NCI-H146 treated with DMSO at 0.1 percent for 48 hours (cell line): ENCODE measurements around the gene ABCF2.

ENCODE experiments used
- DNase-seq: peaks from one replicate; lab custom pipeline; 2025; ENCODE audit not compliant: unreplicated experiment; lab: John Stamatoyannopoulos, UW

ABCF2 gene

GRCh38 chr7:151175047-151175792 lies 51.8 kb downstream of the ABCF2 start:
- no peak for DNase-seq

GRCh38 chr7:151174246-151175046 lies 52.6 kb downstream of the ABCF2 start:
- DNase-seq = no peak

- no peak for DNase-seq
Measured at GRCh38 chr7:151173386-151174245, 53.4 kb downstream of the ABCF2 start.

DNA sequence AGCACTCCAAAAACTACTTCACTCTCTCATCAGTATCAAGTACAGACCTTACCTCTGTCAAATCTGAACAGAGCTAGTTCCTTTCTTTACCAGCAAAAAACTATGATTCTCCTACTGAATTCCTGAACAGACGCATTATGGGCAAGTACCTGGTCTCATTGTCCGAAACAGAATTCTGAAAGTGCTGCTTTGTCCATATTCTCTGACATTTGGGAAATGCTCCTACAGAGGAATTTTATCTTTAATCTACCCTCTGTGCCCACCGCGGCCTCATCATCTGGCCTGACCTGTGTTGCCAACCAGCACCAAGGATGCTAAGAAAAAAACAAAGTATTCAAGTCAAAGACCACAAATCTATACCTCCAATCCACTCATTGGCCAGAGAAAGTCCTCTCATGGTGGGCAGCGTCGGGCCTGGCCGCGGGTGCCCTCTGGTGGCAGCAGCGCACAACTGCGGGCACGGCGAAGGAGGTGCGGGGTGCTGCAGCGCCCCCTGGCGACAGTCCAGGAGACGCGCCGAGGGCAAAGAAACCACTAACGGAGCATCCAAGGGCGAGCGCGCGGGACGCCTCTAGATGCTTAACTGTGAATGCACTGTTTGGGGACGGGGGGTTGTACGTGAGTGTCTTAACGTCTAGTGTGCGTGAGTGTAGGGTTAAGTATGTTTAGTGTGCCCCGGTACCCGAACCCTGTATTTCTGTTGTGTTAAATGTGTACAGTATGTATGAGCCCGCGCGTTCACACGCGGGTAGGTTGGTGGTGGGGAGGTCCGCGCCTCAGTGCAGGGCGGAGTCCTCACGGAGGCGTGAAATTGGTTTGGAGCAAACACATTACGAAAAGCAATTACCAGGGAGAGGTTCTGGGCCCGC lies 54.5 kb downstream of the ABCF2 start:
- no peak for DNase-seq

DNA sequence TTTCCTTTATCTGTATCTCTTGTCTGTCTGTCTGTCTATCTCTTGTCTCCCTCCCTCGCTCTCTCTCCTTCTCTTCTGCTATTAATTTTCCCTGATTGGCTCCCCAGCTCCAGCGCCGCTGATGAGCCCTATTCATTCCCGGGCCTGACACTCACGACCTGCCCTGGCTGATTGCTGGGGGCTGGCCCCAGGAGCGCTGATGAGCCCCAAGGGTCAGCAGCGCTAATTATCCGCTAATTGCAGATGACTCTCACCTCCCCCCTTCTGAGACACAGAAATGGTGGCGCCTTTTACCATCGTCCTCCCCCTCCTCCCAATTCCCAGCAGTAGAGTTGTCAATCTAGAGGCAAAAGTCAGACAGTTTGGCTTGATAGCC lies 58.2 kb downstream of the ABCF2 start:
- no peak for DNase-seq

DNA sequence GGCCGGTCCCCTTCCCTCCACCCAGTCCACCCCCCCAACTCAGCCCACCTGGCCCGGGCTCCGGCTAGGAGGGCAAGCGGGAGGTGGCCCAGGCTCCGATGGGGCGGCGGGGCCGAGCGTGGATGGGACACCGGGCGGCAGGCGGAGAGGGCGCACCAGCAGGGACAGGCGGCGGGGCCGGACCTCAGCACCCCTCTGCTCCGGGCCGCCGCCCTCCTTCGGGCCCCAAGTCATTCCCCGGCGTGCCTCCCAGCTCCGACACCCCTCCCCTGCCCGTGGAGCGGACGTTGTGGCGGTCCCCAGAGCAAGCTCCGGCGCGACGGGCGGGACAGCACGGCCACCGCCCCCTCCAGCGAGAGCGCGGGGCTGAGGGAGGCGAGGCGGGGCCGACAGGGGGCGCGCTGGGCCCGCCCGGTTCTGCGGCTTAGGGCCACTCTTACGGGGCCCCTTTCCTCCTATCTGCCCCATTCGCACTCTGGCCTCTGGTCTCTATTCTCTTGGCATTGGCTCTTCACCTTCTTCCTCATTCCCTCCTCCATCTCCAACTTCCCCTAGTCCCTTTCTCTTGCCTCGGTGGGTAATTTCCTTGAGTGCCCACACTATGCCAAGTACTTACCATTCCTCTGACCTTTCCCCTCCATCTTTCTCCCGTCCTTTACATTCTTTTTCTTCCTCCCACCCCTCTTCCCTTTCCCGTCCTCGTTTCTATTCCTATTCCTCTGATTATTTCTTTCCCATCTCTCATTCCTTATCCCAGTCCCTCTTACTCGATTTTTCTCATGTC lies 58.8 kb downstream of the ABCF2 start:
- no peak for DNase-seq

DNA sequence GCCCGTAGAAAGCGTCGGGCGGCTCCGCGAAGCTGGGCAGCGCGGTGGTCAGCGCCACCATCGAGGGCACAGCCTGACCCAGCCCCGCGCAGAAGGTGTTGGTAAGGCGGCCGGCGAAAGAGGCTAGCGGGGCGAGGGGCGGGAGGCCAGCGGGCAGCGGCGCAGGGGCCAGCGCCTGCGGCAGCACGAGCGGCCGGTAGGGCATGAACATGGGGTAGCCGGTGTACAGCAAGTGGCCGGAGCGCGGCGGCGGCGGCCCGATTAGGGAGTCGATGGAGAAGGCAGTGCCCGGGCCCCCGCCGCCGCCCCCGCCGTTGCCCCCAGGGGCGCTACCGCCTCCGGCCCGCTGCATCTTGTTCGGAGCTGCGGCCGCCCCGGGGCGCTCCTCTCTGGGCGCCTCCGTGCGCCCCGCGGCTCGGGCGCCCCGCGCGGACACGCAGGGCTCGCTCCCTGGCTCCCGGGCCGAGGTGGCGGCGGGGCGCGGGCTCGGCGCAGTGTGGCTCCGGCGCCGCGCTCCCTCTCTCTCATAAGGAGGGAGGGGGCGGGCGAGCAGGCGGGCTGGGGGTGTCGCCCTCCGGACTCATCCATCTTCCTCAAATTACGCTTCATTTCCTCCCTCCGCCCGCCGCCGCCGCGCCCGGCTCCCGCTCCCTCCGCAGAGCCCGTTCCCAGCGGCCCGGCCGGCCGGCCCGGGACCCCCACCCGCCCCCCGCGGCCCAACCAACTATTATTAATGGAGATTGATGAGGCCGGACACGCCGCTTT lies 59.6 kb downstream of the ABCF2 start, which contains the start of gene GBX1:
Gene GBX1, minus strand, starts transcription at position 498 of the 765 bp plus-strand sequence. Its CDS starts 146 bp downstream, at position 352.
- no peak for DNase-seq

GRCh38 chr7:151166629-151167196 lies 60.3 kb downstream of the ABCF2 start:
- DNase-seq = no peak
